ENCODE data around the gene DNAH3.
"Not testable (repeated sequence)": the region's sequence is repeated elsewhere in the genome, so short reads cannot be mapped to it uniquely, and the experiment has no call there.

The DNAH3 gene

DNA sequence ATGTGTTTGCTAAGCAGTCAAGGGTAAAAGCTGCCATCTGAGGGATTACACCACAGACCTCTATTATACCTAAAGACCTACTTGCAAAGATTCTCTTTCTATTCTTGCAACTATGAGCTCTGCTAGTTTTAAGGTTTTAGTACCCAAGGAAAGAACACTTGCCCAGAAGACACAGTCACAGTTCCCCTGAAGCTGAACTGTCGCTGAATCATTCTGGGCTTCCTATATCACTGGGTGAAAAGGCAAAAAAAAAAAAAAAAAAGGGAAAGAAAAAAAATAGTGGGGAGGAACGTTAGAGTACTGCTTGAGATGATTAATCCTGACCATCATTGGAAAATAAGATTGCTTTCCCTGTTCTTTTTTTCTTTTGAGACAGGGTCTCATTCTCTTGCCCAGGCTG lies 212.2 kb downstream of the DNAH3 start:
- TF ChIP-seq ZNF274 (IDR thresholded peaks at IDR 0.05; ENCODE audit: low read depth, low read length) (no peak), YY1 (IDR thresholded peaks at IDR 0.05; ENCODE audit: insufficient read depth, insufficient read length) (no peak), SUZ12 (IDR thresholded peaks at IDR 0.05; ENCODE audit: extremely low read depth, insufficient read depth, insufficient read length) (no peak)
- Histone ChIP-seq H3K4me1 (ENCODE audit: insufficient read depth, insufficient read length) (no peaks in the 10 kb centered on the region), H3K9me3 (ENCODE audit: insufficient read depth, low read length) (no peaks in the 10 kb centered on the region), H3K27me3 (ENCODE audit: insufficient read depth, insufficient read length) (no peaks in the 10 kb centered on the region), H3K36me3 (ENCODE audit: insufficient read depth, insufficient read length, low read length) (no peaks in the 10 kb centered on the region), H3K4me3 (ENCODE audit: insufficient read length, low read depth) (no peak overlapping the region), H3K9ac (ENCODE audit: insufficient read length, low read depth) (no peak overlapping the region)
- no peak for DNase-seq (ENCODE audit: low read depth, low spot score)

GRCh38 chr16:20937736-20938135 lies 212.9 kb downstream of the DNAH3 start:
- Histone ChIP-seq H3K4me1 (ENCODE audit: insufficient read depth, insufficient read length) (no peaks in the 10 kb centered on the region), H3K9ac (ENCODE audit: insufficient read length, low read depth) (no peak overlapping the region), H3K27me3 (ENCODE audit: insufficient read depth, insufficient read length) (no peaks in the 10 kb centered on the region), H3K9me3 (ENCODE audit: insufficient read depth, low read length) (no peaks in the 10 kb centered on the region), H3K4me3 (ENCODE audit: insufficient read length, low read depth) (no peak overlapping the region), H3K36me3 (ENCODE audit: insufficient read depth, insufficient read length, low read length) (no peaks in the 10 kb centered on the region)
- TF ChIP-seq YY1 (IDR thresholded peaks at IDR 0.05; ENCODE audit: insufficient read depth, insufficient read length) = no peak
- TF ChIP-seq ZNF274 (IDR thresholded peaks at IDR 0.05; ENCODE audit: low read depth, low read length) = no peak
- DNase-seq (ENCODE audit: low read depth, low spot score) = no peak

GRCh38 chr16:20933589-20933988 lies 217.1 kb downstream of the DNAH3 start:
- no peak overlapping the region for H3K4me3 ChIP-seq (ENCODE audit: insufficient read length, low read depth)
- no peak overlapping the region for H3K9ac ChIP-seq (ENCODE audit: insufficient read length, low read depth)
- TF ChIP-seq ZNF274 (IDR thresholded peaks at IDR 0.05; ENCODE audit: low read depth, low read length) (no peak), SUZ12 (IDR thresholded peaks at IDR 0.05; ENCODE audit: extremely low read depth, insufficient read depth, insufficient read length) (no peak), YY1 (IDR thresholded peaks at IDR 0.05; ENCODE audit: insufficient read depth, insufficient read length) (no peak)
- no peaks in the 10 kb centered on the region for H3K27me3 ChIP-seq (ENCODE audit: insufficient read depth, insufficient read length)
- H3K4me1 ChIP-seq (ENCODE audit: insufficient read depth, insufficient read length) = no peaks in the 10 kb centered on the region
- H3K36me3 ChIP-seq (ENCODE audit: insufficient read depth, insufficient read length, low read length) = no peaks in the 10 kb centered on the region
- DNase-seq (ENCODE audit: low read depth, low spot score) = no peak
- H3K9me3 ChIP-seq (ENCODE audit: insufficient read depth, low read length) = no peaks in the 10 kb centered on the region

GRCh38 chr16:20931066-20931600 lies 219.5 kb downstream of the DNAH3 start:
- Histone ChIP-seq H3K27me3 (ENCODE audit: insufficient read depth, insufficient read length) (no peaks in the 10 kb centered on the region), H3K36me3 (ENCODE audit: insufficient read depth, insufficient read length, low read length) (no peaks in the 10 kb centered on the region), H3K4me1 (ENCODE audit: insufficient read depth, insufficient read length) (no peaks in the 10 kb centered on the region), H3K9ac (ENCODE audit: insufficient read length, low read depth) (no peak overlapping the region), H3K4me3 (ENCODE audit: insufficient read length, low read depth) (no peak overlapping the region), H3K9me3 (ENCODE audit: insufficient read depth, low read length) (no peaks in the 10 kb centered on the region)
- TF ChIP-seq SUZ12 (IDR thresholded peaks at IDR 0.05; ENCODE audit: extremely low read depth, insufficient read depth, insufficient read length) = no peak
- TF ChIP-seq YY1 (IDR thresholded peaks at IDR 0.05; ENCODE audit: insufficient read depth, insufficient read length) = no peak
- TF ChIP-seq ZNF274 (IDR thresholded peaks at IDR 0.05; ENCODE audit: low read depth, low read length) = no peak
- no peak for DNase-seq (ENCODE audit: low read depth, low spot score)

- no peak for DNase-seq (ENCODE audit: low read depth, low spot score)
- no peaks in the 10 kb centered on the region for H3K4me1 ChIP-seq (ENCODE audit: insufficient read depth, insufficient read length)
- H3K9me3 ChIP-seq (ENCODE audit: insufficient read depth, low read length) = no peaks in the 10 kb centered on the region
- peaks cover 6% of the 10 kb centered on the region for H3K36me3 ChIP-seq (ENCODE audit: insufficient read depth, insufficient read length, low read length)
- no peak overlapping the region for H3K4me3 ChIP-seq (ENCODE audit: insufficient read length, low read depth)
- H3K27me3 ChIP-seq (ENCODE audit: insufficient read depth, insufficient read length) = no peaks in the 10 kb centered on the region
- TF ChIP-seq ZNF274 (IDR thresholded peaks at IDR 0.05; ENCODE audit: low read depth, low read length) (no peak), YY1 (IDR thresholded peaks at IDR 0.05; ENCODE audit: insufficient read depth, insufficient read length) (no peak), SUZ12 (IDR thresholded peaks at IDR 0.05; ENCODE audit: extremely low read depth, insufficient read depth, insufficient read length) (no peak)
- no peak overlapping the region for H3K9ac ChIP-seq (ENCODE audit: insufficient read length, low read depth)
Measured at GRCh38 chr16:20930365-20930690, 220.3 kb downstream of the DNAH3 start.

GRCh38 chr16:20929676-20930364 lies 220.8 kb downstream of the DNAH3 start:
- not testable (repeated sequence) for H3K9me3 ChIP-seq (ENCODE audit: insufficient read depth, low read length); H3K27me3 ChIP-seq (ENCODE audit: insufficient read depth, insufficient read length); H3K9ac ChIP-seq (ENCODE audit: insufficient read length, low read depth); DNase-seq (ENCODE audit: low read depth, low spot score); H3K4me1 ChIP-seq (ENCODE audit: insufficient read depth, insufficient read length); H3K36me3 ChIP-seq (ENCODE audit: insufficient read depth, insufficient read length, low read length); H3K4me3 ChIP-seq (ENCODE audit: insufficient read length, low read depth)

DNA sequence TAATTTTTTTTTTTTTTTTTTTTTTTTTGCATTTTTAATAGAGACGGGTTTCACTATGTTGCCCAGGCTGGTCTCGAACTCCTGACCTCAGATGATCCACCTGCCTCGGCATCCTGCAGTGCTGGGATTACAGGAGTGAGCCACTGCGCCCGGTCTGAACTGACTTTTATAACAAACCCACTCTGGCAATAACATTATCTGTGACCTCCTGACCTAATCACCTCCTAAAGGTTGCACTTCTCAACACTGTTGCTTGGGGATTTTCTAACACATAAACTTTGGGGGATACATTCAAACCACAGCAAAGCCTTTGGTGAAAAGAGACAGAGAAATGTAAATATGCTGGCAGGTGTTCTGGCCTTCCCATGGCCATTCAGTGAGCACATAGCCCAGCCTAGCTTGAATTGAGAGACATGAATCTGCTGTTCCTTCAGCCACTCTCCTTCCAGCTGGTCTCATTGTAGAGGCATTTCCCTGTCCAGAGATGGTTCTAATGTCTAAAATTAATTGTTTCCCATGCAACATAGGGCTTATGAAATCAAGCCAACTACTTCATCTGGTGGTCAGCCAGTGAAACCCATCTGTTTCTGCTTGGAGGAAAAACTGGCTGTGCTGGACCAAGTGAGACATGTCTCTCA lies 221.8 kb downstream of the DNAH3 start:
- no peak for DNase-seq (ENCODE audit: low read depth, low spot score)

More for the DNA sequence above, 221.8 kb downstream of the DNAH3 start:
- Histone ChIP-seq H3K4me3 (ENCODE audit: insufficient read length, low read depth) (no peak overlapping the region), H3K36me3 (ENCODE audit: insufficient read depth, insufficient read length, low read length) (peaks cover 16% of the 10 kb centered on the region), H3K9ac (ENCODE audit: insufficient read length, low read depth) (no peak overlapping the region), H3K27me3 (ENCODE audit: insufficient read depth, insufficient read length) (no peaks in the 10 kb centered on the region), H3K9me3 (ENCODE audit: insufficient read depth, low read length) (no peaks in the 10 kb centered on the region), H3K4me1 (ENCODE audit: insufficient read depth, insufficient read length) (no peaks in the 10 kb centered on the region)
- TF ChIP-seq ZNF274 (IDR thresholded peaks at IDR 0.05; ENCODE audit: low read depth, low read length) (no peak), SUZ12 (IDR thresholded peaks at IDR 0.05; ENCODE audit: extremely low read depth, insufficient read depth, insufficient read length) (no peak), YY1 (IDR thresholded peaks at IDR 0.05; ENCODE audit: insufficient read depth, insufficient read length) (no peak)

All from NT2/D1 (cell line).